HG02970 (cell line): ENCODE results near the gene ATP11A.

Experiments used
- ATAC-seq: cut with Tn5 transposase; IDR thresholded peaks from one replicate; pipeline ENCODE4 v1.9.1; 2021; ENCODE audit warnings: mild to moderate bottlenecking, moderate library complexity, moderate number of reproducible peaks; ENCODE audit not compliant: unreplicated experiment, low FRiP score

Gene ATP11A

DNA sequence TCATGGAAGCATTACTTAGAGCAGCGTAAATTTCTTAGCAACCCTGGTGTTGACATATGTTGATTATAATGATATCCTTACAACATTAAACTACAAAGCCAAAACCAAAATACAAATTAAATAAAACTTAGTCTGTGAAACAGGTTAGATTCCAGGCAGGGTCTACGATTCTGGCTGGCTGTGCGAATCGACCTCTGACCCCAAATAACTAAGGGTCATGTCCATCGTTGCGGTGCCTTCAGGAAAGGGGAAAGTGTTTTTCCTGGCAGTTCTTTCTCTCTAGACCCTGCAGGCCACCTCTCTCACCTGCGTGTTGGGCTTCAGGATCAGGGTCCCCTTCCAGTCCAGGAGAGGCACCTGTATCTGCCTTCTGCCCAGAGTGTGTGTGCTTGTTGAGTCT, 66.2 kb downstream of the ATP11A start:
- no peak for ATAC-seq

- ATAC-seq, result no peak
These were observed 66.7 kb downstream of the ATP11A start for GRCh38 chr13:112756511-112756966.

GRCh38 chr13:112756967-112757758, 67.3 kb downstream of the ATP11A start:
- no peak for ATAC-seq

GRCh38 chr13:112757759-112758086, 67.9 kb downstream of the ATP11A start:
- no peak for ATAC-seq

GRCh38 chr13:112759053-112759452, 69.2 kb downstream of the ATP11A start:
- no peak for ATAC-seq

- ATAC-seq, result no peak
These were observed 70.0 kb downstream of the ATP11A start for GRCh38 chr13:112759827-112760226.

GRCh38 chr13:112760435-112760834, 70.6 kb downstream of the ATP11A start:
- no peak for ATAC-seq

GRCh38 chr13:112760931-112761330, 71.1 kb downstream of the ATP11A start:
- ATAC-seq, result no peak

- ATAC-seq, result no peak
These were observed 72.2 kb downstream of the ATP11A start for GRCh38 chr13:112761701-112762689.

GRCh38 chr13:112762690-112763080, 72.8 kb downstream of the ATP11A start:
- no peak for ATAC-seq

- no peak for ATAC-seq
These were observed 74.2 kb downstream of the ATP11A start for GRCh38 chr13:112764028-112764427.

DNA sequence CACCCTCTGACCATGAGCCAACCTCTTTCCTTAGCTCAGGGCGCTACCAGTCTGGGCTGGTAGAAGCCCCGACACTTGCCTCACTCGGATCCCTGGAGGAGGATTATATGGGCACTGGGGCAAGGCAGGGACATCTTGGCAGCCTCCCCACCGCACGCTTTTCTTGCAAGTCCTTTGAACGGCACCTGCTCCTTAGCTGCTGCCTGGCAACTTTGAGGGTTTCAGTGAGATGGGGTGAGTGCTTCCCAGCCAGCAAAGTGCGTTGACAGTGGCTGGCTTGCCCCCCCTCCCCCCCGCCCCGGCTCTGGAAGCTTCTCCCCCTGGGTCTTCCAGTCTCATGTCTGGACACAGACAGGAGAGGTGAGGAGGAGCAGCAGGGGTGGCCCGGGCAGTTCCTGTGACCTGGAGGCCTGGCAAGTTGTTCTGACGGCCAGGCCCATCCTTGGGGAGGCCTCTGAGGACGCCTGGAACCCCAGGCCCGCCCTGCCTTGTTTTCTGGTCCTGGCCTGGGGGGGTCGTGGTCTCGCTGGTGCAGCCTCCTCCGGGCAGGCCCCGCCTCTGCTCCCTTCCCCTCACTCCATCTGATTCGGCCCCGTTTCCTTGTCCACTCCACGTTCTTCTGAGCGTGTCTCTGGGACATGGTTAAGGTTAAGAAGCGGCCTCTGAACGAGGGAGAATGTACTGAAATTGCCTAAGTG, 75.2 kb downstream of the ATP11A start:
- ATAC-seq, result no peak

DNA sequence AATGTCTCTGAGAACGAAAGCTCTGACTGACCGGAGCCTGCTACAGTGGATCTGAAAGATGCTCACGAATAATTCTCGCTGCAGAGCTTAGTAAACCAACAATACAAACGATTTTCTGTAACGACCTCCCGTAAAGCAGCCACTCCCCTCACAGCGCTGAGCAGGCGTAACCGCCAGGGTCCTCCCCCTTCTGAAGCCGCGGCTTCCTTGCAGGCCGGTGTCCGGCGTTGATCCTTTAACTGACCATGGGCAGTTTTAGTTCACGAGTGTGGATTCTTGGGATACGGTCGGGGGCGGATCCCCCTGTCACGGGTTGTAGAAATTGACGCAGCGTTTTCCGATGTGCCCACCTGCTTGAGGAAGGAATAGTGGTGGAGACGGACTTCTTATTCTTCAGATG, 75.9 kb downstream of the ATP11A start:
- no peak for ATAC-seq

DNA sequence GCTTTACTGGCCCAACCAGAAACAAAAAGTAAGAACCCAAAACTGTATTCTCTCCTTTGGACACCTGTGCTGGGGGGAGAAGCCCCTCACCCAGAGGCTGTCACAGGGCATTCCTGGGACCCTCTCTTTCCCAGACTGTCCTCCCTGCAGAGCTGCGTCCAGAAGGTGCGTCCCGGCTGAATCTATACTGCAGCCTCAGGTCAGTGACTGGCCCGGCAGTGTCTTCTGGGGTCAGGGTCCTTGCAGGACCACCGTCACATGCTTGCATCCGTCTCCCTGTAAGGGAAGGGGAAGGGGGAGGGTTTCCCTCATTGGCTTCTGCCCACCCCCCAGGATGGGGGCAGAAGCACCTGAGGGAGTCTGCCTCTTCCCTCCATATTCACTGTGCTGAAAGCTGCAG, 76.5 kb downstream of the ATP11A start:
- ATAC-seq, result no peak

GRCh38 chr13:112767506-112768471, 78.0 kb downstream of the ATP11A start:
- no peak for ATAC-seq

DNA sequence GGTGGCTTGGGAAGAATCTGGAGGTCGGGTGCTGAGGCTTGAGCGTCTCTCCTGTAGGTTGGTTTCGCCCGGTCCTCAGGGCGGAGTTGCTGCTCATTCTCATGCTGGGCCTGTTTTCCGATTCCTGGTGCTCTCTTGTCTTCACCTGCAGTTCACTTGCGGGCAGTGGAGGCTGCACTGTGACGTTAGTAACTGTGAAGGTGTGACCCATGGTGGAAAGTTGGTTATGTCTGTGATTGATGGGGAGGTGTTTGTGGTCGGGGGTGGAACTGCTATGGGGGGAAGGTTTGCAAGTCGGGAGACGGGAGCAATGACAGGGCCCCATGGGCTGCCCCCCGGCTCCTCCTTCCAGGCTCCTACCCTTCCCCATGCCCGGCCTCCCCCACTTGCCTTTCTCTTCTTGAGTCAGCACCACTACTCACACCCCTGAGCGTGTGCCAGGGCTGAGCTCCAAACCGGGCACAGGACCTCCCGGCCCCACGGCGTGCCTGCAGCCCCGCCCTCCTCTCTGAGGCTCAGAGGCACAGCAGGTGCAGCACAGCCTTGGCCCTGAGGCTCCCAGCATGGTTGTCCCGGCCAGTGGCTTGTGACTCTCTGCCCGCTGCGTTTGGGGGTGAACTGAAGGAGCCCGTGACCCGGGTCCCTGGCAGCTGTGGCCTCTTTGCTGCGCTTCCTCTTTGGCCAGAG, 79.1 kb downstream of the ATP11A start:
- no peak for ATAC-seq

- ATAC-seq, result no peak
These were observed 79.8 kb downstream of the ATP11A start for GRCh38 chr13:112769615-112770014.

GRCh38 chr13:112770504-112770903, 80.7 kb downstream of the ATP11A start:
- no peak for ATAC-seq
